ENCODE results near the gene DCANP1.

DNA sequence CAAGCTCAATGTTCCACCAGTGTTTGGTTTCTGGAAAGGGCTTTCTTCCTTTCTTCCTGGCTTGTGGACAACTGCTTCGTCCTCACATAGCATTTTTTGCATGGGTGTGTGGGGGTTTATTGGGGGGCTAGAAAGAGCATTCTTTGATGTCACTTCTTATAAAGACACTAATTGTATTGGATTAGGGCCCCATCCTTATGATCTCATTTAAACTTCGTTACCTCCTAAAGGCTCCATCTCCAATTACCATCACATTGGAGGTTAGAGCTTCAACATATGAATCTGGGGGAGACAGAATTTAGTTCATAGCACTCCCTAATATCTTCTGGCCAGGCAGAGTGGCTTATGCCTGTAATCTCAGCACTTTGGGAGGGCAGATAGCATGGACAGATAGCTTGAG, 42.1 kb downstream of the DCANP1 start:
- TF ChIP-seq, protein P1, sequence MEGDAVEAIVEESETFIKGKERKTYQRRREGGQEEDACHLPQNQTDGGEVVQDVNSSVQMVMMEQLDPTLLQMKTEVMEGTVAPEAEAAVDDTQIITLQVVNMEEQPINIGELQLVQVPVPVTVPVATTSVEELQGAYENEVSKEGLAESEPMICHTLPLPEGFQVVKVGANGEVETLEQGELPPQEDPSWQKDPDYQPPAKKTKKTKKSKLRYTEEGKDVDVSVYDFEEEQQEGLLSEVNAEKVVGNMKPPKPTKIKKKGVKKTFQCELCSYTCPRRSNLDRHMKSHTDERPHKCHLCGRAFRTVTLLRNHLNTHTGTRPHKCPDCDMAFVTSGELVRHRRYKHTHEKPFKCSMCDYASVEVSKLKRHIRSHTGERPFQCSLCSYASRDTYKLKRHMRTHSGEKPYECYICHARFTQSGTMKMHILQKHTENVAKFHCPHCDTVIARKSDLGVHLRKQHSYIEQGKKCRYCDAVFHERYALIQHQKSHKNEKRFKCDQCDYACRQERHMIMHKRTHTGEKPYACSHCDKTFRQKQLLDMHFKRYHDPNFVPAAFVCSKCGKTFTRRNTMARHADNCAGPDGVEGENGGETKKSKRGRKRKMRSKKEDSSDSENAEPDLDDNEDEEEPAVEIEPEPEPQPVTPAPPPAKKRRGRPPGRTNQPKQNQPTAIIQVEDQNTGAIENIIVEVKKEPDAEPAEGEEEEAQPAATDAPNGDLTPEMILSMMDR (IDR thresholded peaks at IDR 0.05 in 2 of 3, conservative IDR thresholded peaks at IDR 0.05 in 1 of 3; ENCODE audit: borderline replicate concordance in 1 of 3, insufficient read depth in 1 of 3, low read depth in 2 of 3, low read length in 2 of 3), result no peak
- no peak for TF ChIP-seq RAD21 (IDR thresholded peaks at IDR 0.05; ENCODE audit: low read depth)
- no peak for TF ChIP-seq EZH2 (IDR thresholded peaks at IDR 0.05)
- no peak for TF ChIP-seq POLR2A (IDR thresholded peaks at IDR 0.05; ENCODE audit: borderline replicate concordance, extremely low read depth, insufficient read depth, insufficient read length)
- TF ChIP-seq, protein P2, sequence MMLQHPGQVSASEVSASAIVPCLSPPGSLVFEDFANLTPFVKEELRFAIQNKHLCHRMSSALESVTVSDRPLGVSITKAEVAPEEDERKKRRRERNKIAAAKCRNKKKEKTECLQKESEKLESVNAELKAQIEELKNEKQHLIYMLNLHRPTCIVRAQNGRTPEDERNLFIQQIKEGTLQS (IDR thresholded peaks at IDR 0.05), result no peak
- TF ChIP-seq YY1 (IDR thresholded peaks at IDR 0.05; ENCODE audit: extremely low read depth, insufficient replicate concordance, low read depth, low read length), result no peak
- no peak for TF ChIP-seq SP1 (IDR thresholded peaks at IDR 0.05; ENCODE audit: low read depth)
- TF ChIP-seq EZH2phosphoT487 (IDR thresholded peaks at IDR 0.05; ENCODE audit: borderline replicate concordance), result no peak
